Neural cell (in vitro differentiated cells): ENCODE results near the gene IRF8. TPM values are rescaled to one million over a fixed set of nuclear protein-coding genes. Genes with fewer than 3 reads are reported as not detected.

Experiments
- H2AFZ ChIP-seq: fragments of 200-600, 300-800 bp; sonication (generic), shearing (Covaris generic); 2 replicates; pipeline ENCODE4 v1.6.0; 2014; ENCODE audit warnings: low read depth, mild to moderate bottlenecking, antibody characterized with exemption, low read length, moderate library complexity
- H3F3A ChIP-seq: fragments of 200-600 bp; shearing (Covaris generic); 2 replicates; pipeline ENCODE4 v1.6.1; 2016; ENCODE audit warnings: mild to moderate bottlenecking, moderate library complexity, mixed read lengths, antibody characterized with exemption, low read length; ENCODE audit not compliant: insufficient read depth, poor library complexity, severe bottlenecking
- H3K27ac ChIP-seq: fragments of 200-600, 300-800 bp; sonication (generic), shearing (Covaris generic); 2 replicates; pipeline ENCODE4 v1.5.1; 2014; ENCODE audit warnings: mild to moderate bottlenecking, low read length, moderate library complexity
- H3K27me3 ChIP-seq: fragments of 300-800, 200-600 bp; sonication (generic), shearing (Covaris generic); 2 replicates; pipeline ENCODE4 v1.6.0; 2014; ENCODE audit warnings: mild to moderate bottlenecking, low read depth, low read length, moderate library complexity; ENCODE audit not compliant: insufficient read depth
- H3K36me3 ChIP-seq: fragments of 300-800, 200-600 bp; sonication (generic), shearing (Covaris generic); 2 replicates; pipeline ENCODE4 v1.5.1; 2014; ENCODE audit warnings: mild to moderate bottlenecking, antibody characterized with exemption, low read length, moderate library complexity; ENCODE audit not compliant: insufficient read depth
- H3K4me2 ChIP-seq: fragments of 300-800, 200-600 bp; sonication (generic), shearing (Covaris generic); 2 replicates; pipeline ENCODE4 v1.6.0; 2014; ENCODE audit warnings: mild to moderate bottlenecking, low read length
- H3K4me3 ChIP-seq: fragments of 300-800, 200-600 bp; sonication (generic), shearing (Covaris generic); 2 replicates; pipeline ENCODE4 v1.5.1; 2014; ENCODE audit warnings: mild to moderate bottlenecking, low read length, moderate library complexity
- H3K79me2 ChIP-seq: fragments of 200-600 bp; shearing (Covaris generic); replicated peaks from 2 replicates; pipeline ENCODE4 v1.6.0; 2014; ENCODE audit warnings: mild to moderate bottlenecking, low read length, moderate library complexity; ENCODE audit not compliant: insufficient read depth
- H3K9ac ChIP-seq: fragments of 300-800, 200-600 bp; sonication (generic), shearing (Covaris generic); 2 replicates; pipeline ENCODE4 v1.6.1; 2016; ENCODE audit warnings: mild to moderate bottlenecking, low read length, mixed read lengths
- H3K9me2 ChIP-seq: fragments of 200-600 bp; shearing (Covaris generic); 2 replicates; pipeline ENCODE4 v1.6.1; 2016; ENCODE audit warnings: mild to moderate bottlenecking, low read length, mixed read lengths; ENCODE audit not compliant: insufficient read depth
- H3K9me3 ChIP-seq: fragments of 200-600, 300-800 bp; sonication (generic), shearing (Covaris generic); 2 replicates; pipeline ENCODE4 v1.6.1; 2016; ENCODE audit warnings: mild to moderate bottlenecking, mixed run types, low read length, moderate library complexity, mixed read lengths
- H4K20me1 ChIP-seq: fragments of 200-600 bp; shearing (Covaris generic); 2 replicates; pipeline ENCODE4 v1.6.1; 2016; ENCODE audit warnings: mild to moderate bottlenecking, mixed run types; ENCODE audit not compliant: insufficient read depth
- EP300 ChIP-seq: fragments of 450-650 bp; conservative IDR thresholded peaks from 2 replicates; pipeline ENCODE4 v1.6.1; 2014; ENCODE audit warnings: antibody characterized with exemption, mild to moderate bottlenecking, moderate library complexity; ENCODE audit not compliant: poor library complexity, severe bottlenecking
- EZH2 ChIP-seq: fragments of 200-600, 300-800 bp; shearing (Covaris generic), sonication (generic); IDR thresholded peaks from 2 replicates; pipeline ENCODE4 v1.6.1; 2014; ENCODE audit warnings: antibody characterized with exemption, low read length, borderline replicate concordance, mild to moderate bottlenecking; ENCODE audit not compliant: insufficient read depth, poor library complexity, severe bottlenecking
- MXI1 ChIP-seq: fragments of 450-650 bp; conservative IDR thresholded peaks from 2 replicates; pipeline ENCODE4 v1.6.1; 2014; ENCODE audit warnings: antibody characterized with exemption, mild to moderate bottlenecking; ENCODE audit not compliant: poor library complexity, severe bottlenecking
- POLR2AphosphoS5 ChIP-seq: IDR thresholded peaks from 2 replicates; pipeline ENCODE4 v1.6.1; 2012
- RAD21 ChIP-seq: fragments of 450-650 bp; conservative IDR thresholded peaks from 2 replicates; pipeline ENCODE4 v1.6.1; 2014; ENCODE audit warnings: antibody characterized with exemption, mild to moderate bottlenecking, moderate library complexity
- REST ChIP-seq: IDR thresholded peaks from 2 replicates; pipeline ENCODE4 v1.6.1; 2012; ENCODE audit warnings: borderline replicate concordance
- SMC3 ChIP-seq: fragments of 450-650 bp; conservative IDR thresholded peaks from 2 replicates; pipeline ENCODE4 v1.6.1; 2014; ENCODE audit warnings: antibody characterized with exemption, mild to moderate bottlenecking, moderate library complexity; ENCODE audit not compliant: poor library complexity
- TAF1 ChIP-seq: IDR thresholded peaks from 2 replicates; pipeline ENCODE4 v1.6.1; 2012; ENCODE audit warnings: low read depth
- polyA plus RNA-seq: library from polyadenylated mRNA; depleted of rRNA; stranded (reverse); fragments of >200 nt; gene quantifications from 2 replicates; pipeline ENCODE4 v1.2.3, GENCODE V29; 2014

The IRF8 gene
- polyA plus RNA-seq, 1 donor from 2014 or later, result not detected

- Histone ChIP-seq H3K27ac (no peak overlapping the region), H3K9ac (no peak overlapping the region), H3F3A (no peaks in the 10 kb centered on the region), H3K4me2 (no peak overlapping the region), H3K9me3 (no peaks in the 10 kb centered on the region), H3K79me2 (no peaks in the 10 kb centered on the region), H3K9me2 (no peaks in the 10 kb centered on the region), H3K36me3 (no peaks in the 10 kb centered on the region), H4K20me1 (no peaks in the 10 kb centered on the region), H2AFZ (no peak overlapping the region), H3K4me3 (no peak overlapping the region), H3K27me3 (no peaks in the 10 kb centered on the region)
- no peak for TF ChIP-seq RAD21
- no peak for TF ChIP-seq EP300
- TF ChIP-seq REST, result no peak
These were observed 20.6 kb downstream of the IRF8 start for GRCh38 chr16:85919271-85920267.

DNA sequence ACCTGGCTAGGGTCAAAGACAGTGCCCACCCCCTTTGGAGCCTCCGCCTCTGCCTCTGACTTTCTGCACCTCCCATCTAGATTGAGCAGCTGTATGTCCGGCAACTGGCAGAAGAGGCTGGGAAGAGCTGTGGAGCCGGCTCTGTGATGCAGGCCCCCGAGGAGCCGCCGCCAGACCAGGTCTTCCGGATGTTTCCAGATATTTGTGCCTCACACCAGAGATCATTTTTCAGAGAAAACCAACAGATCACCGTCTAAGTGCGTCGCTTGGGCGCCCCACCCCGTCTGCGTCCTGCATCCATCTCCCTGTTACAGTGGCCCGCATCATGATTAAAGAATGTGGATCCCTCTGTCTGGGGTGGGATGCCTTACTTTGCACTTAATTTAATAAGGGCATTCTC is 22.1 kb downstream of the IRF8 start:
- Histone ChIP-seq H3K36me3 (no peaks in the 10 kb centered on the region), H3K27me3 (no peaks in the 10 kb centered on the region), H3K4me3 (no peak overlapping the region), H3K9me2 (no peaks in the 10 kb centered on the region), H3K9me3 (no peaks in the 10 kb centered on the region), H3K9ac (no peak overlapping the region), H4K20me1 (no peaks in the 10 kb centered on the region), H2AFZ (no peak overlapping the region), H3K27ac (no peak overlapping the region), H3F3A (no peaks in the 10 kb centered on the region), H3K79me2 (no peaks in the 10 kb centered on the region), H3K4me2 (no peak overlapping the region)
- no peak for TF ChIP-seq MXI1

DNA sequence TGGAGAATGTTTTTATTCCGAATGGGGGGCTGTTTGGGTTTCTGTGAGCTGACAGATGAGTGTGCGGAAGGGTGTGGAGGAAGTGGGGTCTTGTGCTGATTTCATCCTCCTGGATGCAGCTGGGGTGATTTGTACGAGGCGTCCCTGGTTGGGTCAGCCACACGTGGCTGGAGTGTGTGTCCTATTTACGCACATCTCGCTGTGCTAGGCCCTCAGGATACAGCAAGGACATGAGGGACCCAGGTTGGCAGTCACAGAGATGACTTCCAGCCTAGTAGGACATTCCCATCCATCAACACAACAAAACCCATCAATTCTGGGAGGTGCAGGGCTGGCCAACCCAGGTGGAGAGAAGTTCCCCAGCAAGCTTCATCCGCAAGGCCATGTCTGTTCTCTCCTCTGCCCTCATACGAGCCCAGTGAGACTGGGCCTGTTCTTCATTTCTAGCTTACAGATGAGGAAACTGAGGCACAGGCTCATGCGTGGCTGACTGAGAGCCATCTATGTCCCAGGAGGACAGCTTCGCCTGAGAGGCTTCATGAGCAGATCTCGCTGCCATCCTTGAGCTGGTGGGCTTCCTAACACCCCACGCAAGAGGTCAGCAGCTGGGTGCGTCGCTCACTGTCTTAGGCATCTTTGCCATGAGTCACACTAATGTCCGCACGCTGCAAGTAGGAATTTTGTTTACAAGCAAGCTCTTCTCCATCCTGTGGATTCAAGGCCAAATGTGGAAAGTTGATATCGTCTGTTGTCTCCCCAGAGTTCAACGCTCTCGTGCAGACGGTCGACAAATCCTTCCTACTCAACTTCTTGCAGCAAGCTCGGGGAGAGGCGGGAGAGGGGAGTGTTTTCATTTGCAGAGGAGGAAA is 24.4 kb downstream of the IRF8 start:
- Histone ChIP-seq H3K9me3 (no peaks in the 10 kb centered on the region), H3K79me2 (no peaks in the 10 kb centered on the region), H3K4me3 (no peak overlapping the region), H3K27ac (no peak overlapping the region), H3K4me2 (no peak overlapping the region), H3K27me3 (no peaks in the 10 kb centered on the region), H3F3A (no peaks in the 10 kb centered on the region), H4K20me1 (no peaks in the 10 kb centered on the region), H3K9ac (no peak overlapping the region), H2AFZ (no peak overlapping the region), H3K36me3 (no peaks in the 10 kb centered on the region), H3K9me2 (no peaks in the 10 kb centered on the region)
- TF ChIP-seq POLR2AphosphoS5 (no peak), TAF1 (no peak), SMC3 (no peak), EP300 (no peak), REST (no peak), EZH2 (no peak)
